A673 (cell line): ENCODE data around the gene PDCD10. TPM values are rescaled to one million over a fixed set of nuclear protein-coding genes. Genes with fewer than 3 reads are reported as not detected.

ENCODE experiments used
- Bru-seq: library from RNA; stranded (reverse); fragments of 400-500 nt; gene quantifications from one replicate; lab custom pipeline; 2021; lab: Mats Ljungman, UMichigan
- BruChase-seq, 2 experiments: library from RNA; stranded (reverse); fragments of 400-500 nt; gene quantifications; one replicate each; lab custom pipeline; 2021; lab: Mats Ljungman, UMichigan
- BruUV-seq: library from RNA; stranded (reverse); fragments of 400-500 nt; replicated peaks from 2 replicates; lab custom pipeline; 2021; lab: Mats Ljungman, UMichigan
- CTCF ChIA-PET: fragments of 300-600 bp; sonication (Branson Sonifier 250); formaldehyde crosslinking; loops from one replicate; lab custom pipeline; 2022; ENCODE audit warnings: antibody characterized with exemption; lab: Charles Lee
- POLR2A ChIA-PET: fragments of 300-600 bp; sonication (Branson Sonifier 250); formaldehyde crosslinking; loops from one replicate; lab custom pipeline; 2022; ENCODE audit warnings: antibody characterized with exemption; ENCODE audit not compliant: low non-redundant PET; lab: Charles Lee
- DNase-seq: peaks from one replicate; pipeline ENCODE4 v3.0.0-alpha.2; 2015; ENCODE audit warnings: low spot score
- H3K27ac ChIP-seq: fragments of 200-600 bp; sonication (generic); 2 replicates; pipeline ENCODE4 v1.5.1; 2016; ENCODE audit warnings: mixed run types, low read depth, mild to moderate bottlenecking, mixed read lengths, antibody characterized with exemption, low read length; ENCODE audit not compliant: poor library complexity, severe bottlenecking
- H3K27me3 ChIP-seq: fragments of 200-600 bp; sonication (generic); replicated peaks from 2 replicates; pipeline ENCODE4 v1.6.1; 2017; ENCODE audit warnings: mixed run types, low read depth, mild to moderate bottlenecking, mixed read lengths, antibody characterized with exemption, low read length; ENCODE audit not compliant: insufficient read depth, poor library complexity
- H3K36me3 ChIP-seq: fragments of 200-600 bp; sonication (generic); 2 replicates; pipeline ENCODE4 v1.6.1; 2016; ENCODE audit warnings: mixed run types, mild to moderate bottlenecking, mixed read lengths, antibody characterized with exemption, low read length; ENCODE audit not compliant: insufficient read depth, poor library complexity, severe bottlenecking
- H3K4me1 ChIP-seq: fragments of 200-600 bp; sonication (generic); 2 replicates; pipeline ENCODE4 v1.6.1; 2017; ENCODE audit warnings: mixed run types, mild to moderate bottlenecking, mixed read lengths, antibody characterized with exemption, low read length; ENCODE audit not compliant: insufficient read depth, poor library complexity, severe bottlenecking
- H3K4me3 ChIP-seq: fragments of 200-600 bp; sonication (generic); 2 replicates; pipeline ENCODE4 v1.5.1; 2016; ENCODE audit warnings: low read depth, mixed run types, mild to moderate bottlenecking, mixed read lengths, low read length; ENCODE audit not compliant: poor library complexity, severe bottlenecking
- H3K9me3 ChIP-seq: fragments of 200-600 bp; sonication (generic); 2 replicates; pipeline ENCODE4 v1.6.1; 2016; ENCODE audit warnings: mixed run types, low read depth, mild to moderate bottlenecking, mixed read lengths, antibody characterized with exemption, low read length; ENCODE audit not compliant: poor library complexity, severe bottlenecking
- EZH2 ChIP-seq: fragments of 200-600 bp; sonication (generic); IDR thresholded peaks from 2 replicates; pipeline ENCODE4 v1.6.1; 2017; ENCODE audit warnings: borderline replicate concordance, low read depth, mild to moderate bottlenecking, mixed read lengths, antibody characterized with exemption, low read length; ENCODE audit not compliant: poor library complexity, severe bottlenecking
- intact Hi-C: fragments of 100-400 bp; cut with micrococcal nuclease; formaldehyde crosslinking; loops from one replicate; pipeline ENCODE4 v1.10.0; 2022; ENCODE audit not compliant: unreplicated experiment
- long read RNA-seq: library from polyadenylated mRNA; stranded (forward); transcript quantifications from one replicate; pipeline ENCODE4 v2.0.0, GENCODE V29; 2022
- total RNA-seq: library from RNA; stranded (reverse); gene quantifications from 2 replicates; pipeline ENCODE4 v1.2.3, GENCODE V29; 2021
- TF ChIP-seq, protein P1 (sequence below): fragments of 300-800, 200-600 bp; sonication (generic); conservative IDR thresholded peaks from 2 replicates; pipeline ENCODE4 v1.5.1; 2017; ENCODE audit warnings: low read depth, mild to moderate bottlenecking, antibody characterized with exemption, low read length, moderate library complexity, mixed read lengths

PDCD10 gene
- total RNA-seq (43.9 and 47.0 TPM in 2 replicates), Bru-seq, nascent RNA (percentile 90 among the genes with signal in this experiment), BruChase-seq, experiment 1, labeled RNA remaining after a 2-hour chase (percentile 80 among the genes with signal in this experiment), BruChase-seq, experiment 2, labeled RNA remaining after a 6-hour chase (percentile 63 among the genes with signal in this experiment)
- long read RNA-seq, transcript PDCD10-208 (9 exons, 1,360 nt) = minor isoform, 16 of 75 reads
- long read RNA-seq, transcript PDCD10-218 (8 exons, 1,276 nt) = major isoform, 46 of 75 reads
- long read RNA-seq, partial matches to known transcripts = 1 of 75 reads
- long read RNA-seq, other reads (novel, unspliced or antisense) = 9 of 75 reads

DNA sequence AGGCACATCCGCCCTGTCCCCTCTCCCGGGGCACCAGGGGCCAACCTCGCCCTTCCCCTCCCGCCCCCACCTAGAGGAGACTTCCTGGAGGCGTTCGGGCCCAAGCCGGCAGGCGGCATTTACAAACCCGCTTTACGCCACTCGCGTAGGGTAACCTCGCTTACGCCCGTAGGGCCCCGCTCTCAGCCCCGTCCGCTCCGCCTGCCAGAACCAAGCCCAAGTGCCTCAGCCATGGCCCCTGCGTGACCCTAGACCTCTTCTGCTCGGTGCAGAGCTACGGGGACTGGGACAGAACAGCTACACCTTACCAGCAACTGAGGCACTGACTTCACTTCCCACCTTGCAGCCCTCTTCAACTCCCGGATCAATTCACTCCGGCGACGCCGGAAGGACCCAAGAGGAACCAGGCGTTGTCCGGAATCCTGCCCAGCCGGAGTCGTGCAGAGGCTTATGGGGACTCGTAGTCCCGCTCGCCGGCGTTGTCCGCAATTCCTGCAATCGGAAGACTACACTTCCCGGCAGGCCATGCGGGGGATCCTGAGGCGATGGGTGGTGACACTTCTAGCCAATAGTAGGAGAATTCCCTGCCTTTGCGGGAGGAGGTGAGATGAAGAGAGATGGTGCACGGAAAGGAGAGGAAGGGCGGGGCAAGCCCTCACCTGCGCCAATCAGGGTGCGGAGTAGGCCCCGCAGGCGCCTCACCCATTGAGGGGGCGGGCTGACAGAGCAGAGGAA, at the start of gene PDCD10:
PDCD10 (minus strand) TSS at position 395 of the 735 bp plus-strand sequence. CDS start 14,735 bp downstream, outside the sequence.
- TF ChIP-seq, protein P1, sequence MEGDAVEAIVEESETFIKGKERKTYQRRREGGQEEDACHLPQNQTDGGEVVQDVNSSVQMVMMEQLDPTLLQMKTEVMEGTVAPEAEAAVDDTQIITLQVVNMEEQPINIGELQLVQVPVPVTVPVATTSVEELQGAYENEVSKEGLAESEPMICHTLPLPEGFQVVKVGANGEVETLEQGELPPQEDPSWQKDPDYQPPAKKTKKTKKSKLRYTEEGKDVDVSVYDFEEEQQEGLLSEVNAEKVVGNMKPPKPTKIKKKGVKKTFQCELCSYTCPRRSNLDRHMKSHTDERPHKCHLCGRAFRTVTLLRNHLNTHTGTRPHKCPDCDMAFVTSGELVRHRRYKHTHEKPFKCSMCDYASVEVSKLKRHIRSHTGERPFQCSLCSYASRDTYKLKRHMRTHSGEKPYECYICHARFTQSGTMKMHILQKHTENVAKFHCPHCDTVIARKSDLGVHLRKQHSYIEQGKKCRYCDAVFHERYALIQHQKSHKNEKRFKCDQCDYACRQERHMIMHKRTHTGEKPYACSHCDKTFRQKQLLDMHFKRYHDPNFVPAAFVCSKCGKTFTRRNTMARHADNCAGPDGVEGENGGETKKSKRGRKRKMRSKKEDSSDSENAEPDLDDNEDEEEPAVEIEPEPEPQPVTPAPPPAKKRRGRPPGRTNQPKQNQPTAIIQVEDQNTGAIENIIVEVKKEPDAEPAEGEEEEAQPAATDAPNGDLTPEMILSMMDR = no peak
- TF ChIP-seq EZH2 = no peak
- H3K27me3 ChIP-seq = peaks cover 13% of the 10 kb centered on the region
- H3K9me3 ChIP-seq = no peaks in the 10 kb centered on the region
- POLR2A ChIA-PET = no interaction called here
- no TSS peak for BruUV-seq
- CTCF ChIA-PET = no interaction called here
- no peaks in the 10 kb centered on the region for H3K36me3 ChIP-seq
- peak; percentile 99 for DNase-seq
- intact Hi-C loops = loop anchor here (1.0 to 5.0 kb wide), 2 partner anchors 148 to 352 kb away; partner anchors contain the start of gene ZBBX
- peak within 1 kb of the TSS; percentile 77 for H3K27ac ChIP-seq
- peaks cover 12% of the 10 kb centered on the region for H3K4me1 ChIP-seq
- peak within 1 kb of the TSS; percentile 74 for H3K4me3 ChIP-seq

DNA sequence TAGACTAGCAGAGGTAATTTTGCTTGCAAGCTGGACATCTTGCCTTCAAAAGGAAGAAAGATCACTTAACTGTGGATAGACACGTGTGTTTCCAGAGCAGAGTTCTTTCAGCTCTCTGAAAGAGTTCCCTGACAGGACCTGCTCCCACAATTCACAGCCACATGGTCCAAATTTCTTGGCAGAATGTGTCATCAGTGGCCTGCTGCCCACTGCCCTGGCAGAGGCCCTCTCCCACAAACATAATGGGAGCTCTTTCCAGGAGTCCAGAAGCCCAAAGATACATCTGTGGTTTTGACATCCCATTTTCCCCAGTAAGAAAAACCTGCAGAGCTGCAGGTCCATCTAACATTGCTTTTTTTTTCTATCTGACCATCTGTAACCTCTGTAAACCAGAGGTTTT, 49.1 kb upstream of the PDCD10 start:
- no peak overlapping the region for H3K27ac ChIP-seq
- DNase-seq = no peak
- H3K9me3 ChIP-seq = no peaks in the 10 kb centered on the region
- no peaks in the 10 kb centered on the region for H3K27me3 ChIP-seq
- intact Hi-C loops = no loop called here
- BruUV-seq = no TSS peak
- CTCF ChIA-PET = no interaction called here
- no peaks in the 10 kb centered on the region for H3K4me1 ChIP-seq
- POLR2A ChIA-PET = no interaction called here
- H3K36me3 ChIP-seq = no peaks in the 10 kb centered on the region
- H3K4me3 ChIP-seq = no peak overlapping the region
- TF ChIP-seq EZH2 = no peak
- TF ChIP-seq, protein P1 = no peak

DNA sequence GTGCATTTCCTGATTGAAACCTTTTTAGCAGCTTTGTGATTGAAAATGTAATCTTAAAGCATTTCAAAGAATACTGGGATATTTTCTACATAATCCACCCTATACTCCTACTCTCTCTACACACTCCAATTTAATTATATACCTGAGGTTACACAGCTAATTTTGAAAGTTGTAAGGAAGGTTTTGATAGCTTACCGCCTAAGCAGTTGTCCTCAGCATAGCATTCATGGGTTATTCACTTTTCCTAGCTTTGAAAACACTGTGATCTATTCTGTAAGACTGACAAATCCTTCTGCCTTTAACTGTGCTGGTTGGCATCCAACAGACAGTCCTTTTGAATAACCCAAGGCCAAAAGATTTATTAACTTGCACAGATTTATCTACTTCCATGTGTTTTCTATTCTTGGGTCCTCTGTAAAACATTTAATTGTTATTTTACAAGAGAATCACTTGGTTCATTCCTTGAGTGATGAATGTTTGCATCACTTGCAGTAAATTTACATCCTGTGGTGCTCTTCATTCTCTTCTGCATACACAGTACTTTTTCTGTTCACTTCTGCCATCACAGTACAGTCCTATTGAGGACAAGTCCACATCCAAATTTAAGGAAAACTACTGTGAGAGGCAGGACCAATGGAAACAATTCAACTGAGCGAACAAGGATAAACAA, 45.7 kb upstream of the PDCD10 start:
- DNase-seq = no peak
- POLR2A ChIA-PET = no interaction called here
- CTCF ChIA-PET = no interaction called here
- intact Hi-C loops = no loop called here
- no peak overlapping the region for H3K4me3 ChIP-seq
- no peaks in the 10 kb centered on the region for H3K27me3 ChIP-seq
- no peak overlapping the region for H3K27ac ChIP-seq
- BruUV-seq = no TSS peak
- H3K36me3 ChIP-seq = no peaks in the 10 kb centered on the region
- H3K9me3 ChIP-seq = peaks cover 4% of the 10 kb centered on the region
- no peak for TF ChIP-seq EZH2
- TF ChIP-seq, protein P1 = no peak
- no peaks in the 10 kb centered on the region for H3K4me1 ChIP-seq
